Adipose tissue (tissue), 3 donors: ENCODE data around the gene FXR2. TPM values are rescaled to one million over a fixed set of nuclear protein-coding genes. Genes with fewer than 3 reads are reported as not detected.

Experiments
- H3K27ac ChIP-seq: one replicate; pipeline ENCODE4 v1.5.1; 2013; ENCODE audit warnings: low read depth, low read length
- WGBS, 3 donors: extraction: QIAGEN DNeasy Blood & Tissue Kit; methylation state at CpG; one replicate each; pipeline ENCODE4 v1.1.7; 2013; 5-methylcytosine and 5-hydroxymethylcytosine counted together
- polyA plus RNA-seq, 3 donors: library from polyadenylated mRNA; stranded (reverse); fragments of 200-250 nt; gene quantifications; one replicate each; pipeline ENCODE4 v1.2.3, GENCODE V29; 2013
- donor health status: healthy with polysubstance abuse.
- donor health status: Bipolar disorder and iron deficiency.
- donor health status: healthy.

FXR2 gene
- polyA plus RNA-seq, 3 donors: 14.7 to 29.9 (median 23.3) TPM

- H3K27ac ChIP-seq: no peak overlapping the region
- 91 to 93% (median 92%) methylated on average over 23 of the region's 23 CpGs for WGBS, 3 donors
These were observed 22.2 kb downstream of the FXR2 start for GRCh38 chr17:7592422-7593021.

GRCh38 chr17:7591596-7591995 is 23.1 kb downstream of the FXR2 start:
- H3K27ac ChIP-seq: no peak overlapping the region
- WGBS, 3 donors: 89 to 95% (median 94%) methylated on average over 4 to 5 of the region's 5 CpGs

GRCh38 chr17:7590743-7591142 is 24.0 kb downstream of the FXR2 start:
- H3K27ac ChIP-seq: no peak overlapping the region
- 78 to 80% (median 79%) methylated on average over 4 of the region's 4 CpGs for WGBS, 3 donors

GRCh38 chr17:7589891-7590691 is 24.6 kb downstream of the FXR2 start, which contains the start of gene SOX15:
Gene SOX15, minus strand, starts transcription at chr17:7590094. Its CDS starts 418 bp downstream, at chr17:7589676.
- no peak within 1 kb of the TSS for H3K27ac ChIP-seq
- 67 to 69% (median 68%) methylated on average over 24 of the region's 24 CpGs for WGBS, 3 donors

GRCh38 chr17:7589204-7589868 is 25.4 kb downstream of the FXR2 start:
- H3K27ac ChIP-seq: no peak overlapping the region
- WGBS, 3 donors: 16 to 24% (median 17%) methylated on average over 52 to 56 of the region's 56 CpGs

- 65 to 76% (median 65%) methylated on average over 25 to 30 of the region's 30 CpGs for WGBS, 3 donors
- no peak overlapping the region for H3K27ac ChIP-seq
These were observed 26.0 kb downstream of the FXR2 start for GRCh38 chr17:7588553-7589203.

GRCh38 chr17:7587420-7588151 is 27.1 kb downstream of the FXR2 start:
- H3K27ac ChIP-seq: no peak overlapping the region
- WGBS, 3 donors: 57 to 78% (median 59%) methylated on average over 12 of the region's 12 CpGs

- 46 to 76% (median 75%) methylated on average over 9 of the region's 9 CpGs for WGBS, 3 donors
- no peak overlapping the region for H3K27ac ChIP-seq
These were observed 27.9 kb downstream of the FXR2 start for GRCh38 chr17:7586673-7587419.

GRCh38 chr17:7583253-7584109 is 31.2 kb downstream of the FXR2 start, which contains the start of gene MPDU1:
Gene MPDU1, plus strand, starts transcription at chr17:7583852. Its CDS starts 11 bp downstream, at chr17:7583863.
- 11 to 15% (median 14%) methylated on average over 66 to 69 of the region's 69 CpGs for WGBS, 3 donors
- peak within 1 kb of the TSS; percentile 58 for H3K27ac ChIP-seq

- WGBS, 3 donors: 81 to 85% (median 83%) methylated on average over 36 of the region's 36 CpGs
These were observed 32.1 kb downstream of the FXR2 start for GRCh38 chr17:7582396-7583252.

GRCh38 chr17:7580604-7581575 is 33.8 kb downstream of the FXR2 start:
- 70 to 86% (median 74%) methylated on average over 23 of the region's 23 CpGs for WGBS, 3 donors

More at GRCh38 chr17:7582396-7583252, 32.1 kb downstream of the FXR2 start:
- peak overlapping the region; percentile 58 for H3K27ac ChIP-seq

GRCh38 chr17:7579834-7580603 is 34.7 kb downstream of the FXR2 start:
- whole genome bisulfite sequencing, 3 donors: 60 to 79% (median 61%) methylated on average over 12 of the region's 12 CpGs
- peak overlapping the region; percentile 38 for H3K27ac ChIP-seq

More at GRCh38 chr17:7580604-7581575, 33.8 kb downstream of the FXR2 start:
- H3K27ac ChIP-seq: no peak overlapping the region

GRCh38 chr17:7579001-7579833 is 35.5 kb downstream of the FXR2 start, which contains the start of gene CD68:
Gene CD68, plus strand, starts transcription at chr17:7579638. Its CDS starts 40 bp downstream, at chr17:7579678.
- 11 to 21% (median 11%) methylated on average over 7 of the region's 7 CpGs for WGBS, 3 donors
- peak within 1 kb of the TSS; percentile 40 for H3K27ac ChIP-seq
